K562 (cell line): ENCODE results near the gene TFCP2. TPM values are rescaled to one million over a fixed set of nuclear protein-coding genes. Genes with fewer than 3 reads are reported as not detected.

ENCODE experiments used
- ATAC-seq: fragments of 200-7000 bp; cut with Tn5 transposase; 3 replicates; pipeline ENCODE4 v1.9.1; 2020; ENCODE audit warnings: moderate library complexity
- BruUV-seq: library from RNA; stranded (reverse); fragments of 400-500 nt; replicated peaks from 2 replicates; lab custom pipeline; 2021; lab: Mats Ljungman, UMichigan
- CTCF ChIA-PET: fragments of 300-600 bp; formaldehyde crosslinking; extraction: SDS; loops from one replicate; lab custom pipeline; 2021; ENCODE audit warnings: low intra/inter-chr PET ratio; lab: Yijun Ruan, JAX
- POLR2A ChIA-PET: fragments of 300-600, 350-650 bp; sonication (Branson Sonifier 250); formaldehyde crosslinking; extraction: SDS; loops from one replicate; lab custom pipeline; 2021; ENCODE audit warnings: antibody characterized with exemption, inconsistent platforms; lab: Yijun Ruan, JAX
- DNase-seq, 4 experiments: peaks; one replicate each; pipeline versions ENCODE4 v3.0.0 to v3.0.0-alpha.2; 2011 to 2018; ENCODE audit warnings: low spot score in 3 of 4, mixed read lengths in 3 of 4; ENCODE audit errors: extremely low read depth in 1 of 4
- FAIRE-seq: peaks from 2 replicates; lab custom pipeline; 2011; peaks lifted over from hg19 to GRCh38; lab: Jason Lieb, UNC
- H2AFZ ChIP-seq: 2 replicates; pipeline ENCODE4 v1.6.0; 2011; ENCODE audit warnings: low read depth, low read length, control low read depth, inconsistent platforms
- H3K27ac ChIP-seq: fragments of 200-600 bp; 3 replicates; pipeline ENCODE4 v1.8.0; 2011; ENCODE audit warnings: low read depth, mild to moderate bottlenecking, control low read depth, inconsistent platforms, low read length, moderate library complexity, mixed read lengths; ENCODE audit errors: extremely low read depth
- H3K27me3 ChIP-seq, 2 experiments: fragments of 300-600 bp in 1 of 2; 2 replicates in 1 of 2; 3 replicates in 1 of 2; pipeline versions ENCODE4 v1.6.0 to v1.8.0; 2011; ENCODE audit warnings: inconsistent platforms in 2 of 2, low read length in 2 of 2, mild to moderate bottlenecking in 1 of 2, mixed read lengths in 1 of 2, moderate library complexity in 1 of 2; ENCODE audit not compliant: control insufficient read depth in 2 of 2, insufficient read depth in 2 of 2
- H3K36me3 ChIP-seq: fragments of 300-600 bp; 3 replicates; pipeline ENCODE4 v1.8.0; 2011; ENCODE audit warnings: mild to moderate bottlenecking, low read length, inconsistent platforms; ENCODE audit not compliant: control insufficient read depth, insufficient read depth
- H3K4me1 ChIP-seq, 2 experiments: fragments of 200-600 bp in 1 of 2; replicated peaks in 1 of 2; 2 replicates in 1 of 2; 3 replicates in 1 of 2; pipeline versions ENCODE4 v1.5.1 to v1.8.0; 2011; ENCODE audit warnings: inconsistent platforms in 2 of 2, low read length in 2 of 2, mild to moderate bottlenecking in 1 of 2, mixed read lengths in 1 of 2, moderate library complexity in 1 of 2; ENCODE audit not compliant: control insufficient read depth in 2 of 2, insufficient read depth in 2 of 2
- H3K4me2 ChIP-seq: 2 replicates; pipeline ENCODE4 v1.6.1; 2011; ENCODE audit warnings: low read length, control low read depth, inconsistent platforms, mixed read lengths; ENCODE audit not compliant: insufficient read depth
- H3K4me3 ChIP-seq: fragments of 200-600 bp; sonication (generic), shearing (Covaris generic); 2 replicates; pipeline ENCODE4 v1.5.1; 2016; ENCODE audit warnings: control low read depth, inconsistent platforms
- H3K79me2 ChIP-seq: fragments of 200-600 bp; 3 replicates; pipeline ENCODE4 v1.8.0; 2011; ENCODE audit warnings: low read length, inconsistent platforms; ENCODE audit not compliant: control insufficient read depth, insufficient read depth
- H3K9ac ChIP-seq, 2 experiments: 2 replicates each; pipeline versions ENCODE4 v1.6.0 to v1.6.1; 2011; ENCODE audit warnings: low read depth in 2 of 2, low read length in 2 of 2, control low read depth in 1 of 2, inconsistent platforms in 1 of 2, mild to moderate bottlenecking in 1 of 2, mixed read lengths in 1 of 2; ENCODE audit not compliant: insufficient read depth in 1 of 2
- H3K9me1 ChIP-seq: one replicate; pipeline ENCODE4 v1.6.0; 2011; ENCODE audit warnings: inconsistent platforms, mild to moderate bottlenecking, low read length, moderate library complexity; ENCODE audit not compliant: control insufficient read depth, insufficient read depth
- H3K9me3 ChIP-seq: replicated peaks from 2 replicates; pipeline ENCODE4 v1.5.1; 2011; ENCODE audit warnings: low read depth, low read length, inconsistent platforms; ENCODE audit not compliant: control insufficient read depth, insufficient read depth
- H4K20me1 ChIP-seq: replicated peaks from 2 replicates; pipeline ENCODE4 v1.6.1; 2011; ENCODE audit warnings: low read length, inconsistent platforms, mixed read lengths; ENCODE audit not compliant: control insufficient read depth, insufficient read depth
- C11orf30 ChIP-seq: fragments of 450-650 bp; IDR thresholded peaks from 2 replicates; pipeline ENCODE4 v1.6.1; 2016; ENCODE audit warnings: low read depth, mild to moderate bottlenecking
- PBX2 ChIP-seq, 2 experiments: IDR thresholded peaks in 1 of 2; conservative IDR thresholded peaks in 1 of 2; 2 replicates each; pipeline ENCODE4 v1.6.1; 2016; ENCODE audit warnings: low read depth in 2 of 2, mild to moderate bottlenecking in 1 of 2, missing compliant biosample characterization in 1 of 2, missing genetic modification characterization in 1 of 2, moderate library complexity in 1 of 2
- POLR2H ChIP-seq: IDR thresholded peaks from 2 replicates; pipeline ENCODE4 v1.6.1; 2016; ENCODE audit warnings: missing genetic modification characterization, low read depth, mild to moderate bottlenecking, control low read depth, missing compliant biosample characterization, moderate library complexity
- SMARCB1 ChIP-seq: IDR thresholded peaks from 2 replicates; pipeline ENCODE4 v1.6.1; 2011; ENCODE audit warnings: improper control_type of control experiment, low read depth; ENCODE audit not compliant: insufficient read length
- ZC3H8 ChIP-seq: fragments of 450-650 bp; IDR thresholded peaks from 2 replicates; pipeline ENCODE4 v1.6.1; 2017
- ZNF140 ChIP-seq: fragments of 250-450 bp; sonication (Bioruptor Pico); IDR thresholded peaks from 2 replicates; pipeline ENCODE4 v1.8.0; 2021; ENCODE audit warnings: moderate library complexity, mild to moderate bottlenecking, inconsistent platforms
- ZNF175 ChIP-seq: fragments of 200-800 bp; sonication (Bioruptor generic); IDR thresholded peaks from 2 replicates; pipeline ENCODE4 v1.6.1; 2016; ENCODE audit warnings: low read depth, mild to moderate bottlenecking, missing genetic modification characterization, missing compliant biosample characterization
- ZNF316 ChIP-seq: fragments of 450-650 bp; IDR thresholded peaks from 2 replicates; pipeline ENCODE4 v1.6.1; 2016
- WGBS: fragments of 100-300 bp; shearing (Covaris generic); methylation state at CpG from one replicate; pipeline ENCODE4 v1.1.6; 2016; ENCODE audit warnings: low coverage, mixed read lengths; ENCODE audit not compliant: insufficient coverage; ENCODE audit errors: missing lambda C conversion rate; 5-methylcytosine and 5-hydroxymethylcytosine counted together
- in situ Hi-C: fragments of 300-500 bp; cut with MboI; formaldehyde crosslinking; loops from 4 replicates; pipeline ENCODE4 v1.15.0; 2018; ENCODE audit warnings: inconsistent platforms, mixed read lengths
- intact Hi-C: fragments of 100-400 bp; cut with micrococcal nuclease; formaldehyde crosslinking; loops from 2 replicates; pipeline ENCODE4 v1.14.2; 2022
- polyA plus RNA-seq, 8 experiments: library from polyadenylated mRNA; depleted of rRNA in 4 of 8; stranded (reverse) in 5 of 8; unstranded in 3 of 8; fragments of >200 nt; fragmentation: Nextera tagmentation in 2 of 8; fragmentation: Illumina TruSeq in 1 of 8; extraction: Ambion mirVana in 2 of 8; extraction: Trizol in 1 of 8; gene quantifications; 2 replicates each; pipeline versions ENCODE4 v1.2.1 to v1.2.3, GENCODE V29; 2011 to 2014; ENCODE audit warnings: inconsistent platforms in 1 of 8, missing spikeins in 1 of 8
- total RNA-seq, 7 experiments: library from RNA; depleted of rRNA in 6 of 7; stranded (reverse); fragments of >200 nt in 6 of 7; fragmentation: Illumina TruSeq in 2 of 7; extraction: Trizol in 2 of 7; gene quantifications; 2 replicates each; pipeline versions ENCODE4 v1.2.1 to v1.2.3, GENCODE V29; 2011 to 2021; ENCODE audit warnings: low replicate concordance in 1 of 7

TFCP2 gene
- total and polyA plus RNA-seq, 9 of the 15 experiments (the other 6 are each of a cell fraction or from before 2014, with no cell fraction given): 8.0 to 38.9 (median 19.3) TPM

GRCh38 chr12:51139292-51139844 is 33.6 kb downstream of the TFCP2 start:
- in situ Hi-C loops (no loop called here), intact Hi-C loops (no loop called here)
- H2AFZ ChIP-seq: no peak overlapping the region
- H3K4me3 ChIP-seq: no peak overlapping the region
- no peak for DNase-seq
- H3K4me1 ChIP-seq: no peaks in the 10 kb centered on the region
- no peaks in the 10 kb centered on the region; the same call in 1 of the 3 replicates for H3K79me2 ChIP-seq
- BruUV-seq: no TSS peak
- POLR2A ChIA-PET: no interaction called here
- no peaks in the 10 kb centered on the region for H3K9me1 ChIP-seq
- no peaks in the 10 kb centered on the region for H3K9me3 ChIP-seq
- H3K36me3 ChIP-seq: peaks cover 6% of the 10 kb centered on the region; the same call in 2 of the 3 replicates
- ATAC-seq: no peak
- peak; percentile 19 for FAIRE-seq
- no peak overlapping the region for H3K9ac ChIP-seq
- CTCF ChIA-PET: no interaction called here
- no peaks in the 10 kb centered on the region for H4K20me1 ChIP-seq
- H3K4me2 ChIP-seq: no peak overlapping the region
- WGBS: 85% methylated on average over 3 of the region's 3 CpGs
- peak; percentile 15; the same call in 1 of the 2 replicates for TF ChIP-seq C11orf30
- no peak for TF ChIP-seq ZC3H8
- TF ChIP-seq ZNF175 (CRISPR knock-in tag): no peak
- peak; percentile 54; the same call in 1 of the 2 replicates for TF ChIP-seq ZNF316
- no peak for TF ChIP-seq PBX2 (CRISPR knock-in tag; IDR thresholded peaks at IDR 0.05; ENCODE audit: low read depth)
- TF ChIP-seq PBX2 (tag; conservative IDR thresholded peaks at IDR 0.05; ENCODE audit: low read depth): no peak
- no peak for TF ChIP-seq POLR2H (tag)
- TF ChIP-seq ZNF140 (CRISPR knock-in tag): no peak
- no peak for TF ChIP-seq SMARCB1
- TF ChIP-seq, all 486 proteins: peak for 2
- H3K27ac ChIP-seq: no peak overlapping the region
- no peaks in the 10 kb centered on the region for H3K27me3 ChIP-seq
